Measurements from ENCODE around the gene USP3.

DNA sequence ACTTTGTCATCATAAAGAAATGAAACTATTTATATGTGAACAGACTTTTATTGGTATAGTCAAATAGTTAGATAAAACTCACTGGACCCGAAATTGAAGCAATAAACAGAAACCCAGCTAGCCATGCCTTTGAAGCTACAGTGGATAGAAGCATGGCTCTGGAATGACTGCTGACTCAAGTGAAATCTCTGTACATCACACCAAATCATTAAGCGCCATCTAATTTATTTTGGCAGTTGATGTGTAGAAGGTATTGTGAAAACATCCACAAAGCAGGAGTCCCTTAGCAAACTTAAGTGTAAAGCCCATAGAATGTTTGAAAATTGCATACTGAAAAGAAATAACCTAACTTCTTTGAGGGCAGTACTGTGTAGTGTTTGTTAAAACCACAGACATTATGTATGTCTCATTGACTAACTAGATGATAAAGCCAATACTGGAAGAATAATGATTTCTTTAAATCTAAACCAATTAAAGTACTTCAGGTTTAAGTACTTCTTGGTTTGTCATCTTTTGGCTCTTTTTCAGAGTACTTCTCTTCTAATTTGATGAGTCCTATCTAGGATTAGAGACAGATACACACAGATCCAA lies 50.0 kb downstream of the USP3 start:
- TF ChIP-seq, protein P1, sequence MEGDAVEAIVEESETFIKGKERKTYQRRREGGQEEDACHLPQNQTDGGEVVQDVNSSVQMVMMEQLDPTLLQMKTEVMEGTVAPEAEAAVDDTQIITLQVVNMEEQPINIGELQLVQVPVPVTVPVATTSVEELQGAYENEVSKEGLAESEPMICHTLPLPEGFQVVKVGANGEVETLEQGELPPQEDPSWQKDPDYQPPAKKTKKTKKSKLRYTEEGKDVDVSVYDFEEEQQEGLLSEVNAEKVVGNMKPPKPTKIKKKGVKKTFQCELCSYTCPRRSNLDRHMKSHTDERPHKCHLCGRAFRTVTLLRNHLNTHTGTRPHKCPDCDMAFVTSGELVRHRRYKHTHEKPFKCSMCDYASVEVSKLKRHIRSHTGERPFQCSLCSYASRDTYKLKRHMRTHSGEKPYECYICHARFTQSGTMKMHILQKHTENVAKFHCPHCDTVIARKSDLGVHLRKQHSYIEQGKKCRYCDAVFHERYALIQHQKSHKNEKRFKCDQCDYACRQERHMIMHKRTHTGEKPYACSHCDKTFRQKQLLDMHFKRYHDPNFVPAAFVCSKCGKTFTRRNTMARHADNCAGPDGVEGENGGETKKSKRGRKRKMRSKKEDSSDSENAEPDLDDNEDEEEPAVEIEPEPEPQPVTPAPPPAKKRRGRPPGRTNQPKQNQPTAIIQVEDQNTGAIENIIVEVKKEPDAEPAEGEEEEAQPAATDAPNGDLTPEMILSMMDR (IDR thresholded peaks at IDR 0.05), result no peak
- TF ChIP-seq POLR2AphosphoS5 (IDR thresholded peaks at IDR 0.05; ENCODE audit: low read depth, low read length) (no peak), TAF1 (IDR thresholded peaks at IDR 0.05; ENCODE audit: borderline replicate concordance, low read depth, low read length) (no peak), TEAD4 (IDR thresholded peaks at IDR 0.05; ENCODE audit: borderline replicate concordance, insufficient read depth) (no peak), RAD21 (IDR thresholded peaks at IDR 0.05; ENCODE audit: low read length) (no peak), EP300 (IDR thresholded peaks at IDR 0.05; ENCODE audit: borderline replicate concordance in 1 of 2, low read depth in 1 of 2, low read length in 1 of 2) (no peak)
- TF ChIP-seq, protein P2, sequence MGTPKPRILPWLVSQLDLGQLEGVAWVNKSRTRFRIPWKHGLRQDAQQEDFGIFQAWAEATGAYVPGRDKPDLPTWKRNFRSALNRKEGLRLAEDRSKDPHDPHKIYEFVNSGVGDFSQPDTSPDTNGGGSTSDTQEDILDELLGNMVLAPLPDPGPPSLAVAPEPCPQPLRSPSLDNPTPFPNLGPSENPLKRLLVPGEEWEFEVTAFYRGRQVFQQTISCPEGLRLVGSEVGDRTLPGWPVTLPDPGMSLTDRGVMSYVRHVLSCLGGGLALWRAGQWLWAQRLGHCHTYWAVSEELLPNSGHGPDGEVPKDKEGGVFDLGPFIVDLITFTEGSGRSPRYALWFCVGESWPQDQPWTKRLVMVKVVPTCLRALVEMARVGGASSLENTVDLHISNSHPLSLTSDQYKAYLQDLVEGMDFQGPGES (IDR thresholded peaks at IDR 0.05; ENCODE audit: low read depth, low read length), result no peak

All from SK-N-SH (cell line).